T-helper 2 cell treated with Interferon-gamma antibody and Interleukin-4, amounts not matched to agents 100 ng/mL and 5 ng/mL, for 36 hours (primary cell): ENCODE results near the gene PARN. TPM values are rescaled to one million over a fixed set of nuclear protein-coding genes. Genes with fewer than 3 reads are reported as not detected.
"Not testable (repeated sequence)": the region's sequence is repeated elsewhere in the genome, so short reads cannot be mapped to it uniquely, and the experiment has no call there.

ENCODE experiments used
- intact Hi-C: fragments of 100-400 bp; cut with micrococcal nuclease; formaldehyde crosslinking; loops from one replicate; pipeline ENCODE4 v1.15.1; 2023
- total RNA-seq: library from RNA; stranded (reverse); gene quantifications from 2 replicates; pipeline ENCODE4 v1.2.3, GENCODE V29; 2022

PARN gene
- total RNA-seq, 1 donor from 2014 or later, result 47.2 TPM

DNA sequence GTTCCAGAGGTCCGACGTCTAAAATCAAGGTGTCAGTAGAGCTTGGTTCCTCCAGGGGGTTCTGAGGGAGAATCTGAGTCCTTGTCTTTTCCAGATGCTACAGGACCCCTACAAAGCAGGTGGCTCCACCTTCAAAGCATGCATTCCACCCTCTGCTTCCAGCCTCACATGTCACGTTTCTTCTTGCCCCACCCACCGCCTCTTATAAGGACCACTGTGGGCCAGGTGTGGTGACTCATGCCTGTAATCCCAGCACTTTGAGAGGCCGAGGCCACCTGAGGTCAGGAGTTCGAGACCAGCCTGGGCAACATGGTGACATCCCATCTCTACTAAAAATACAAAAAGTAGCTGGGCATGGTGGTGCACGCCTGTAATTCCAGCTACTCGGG, 227.1 kb downstream of the PARN start:
- intact Hi-C loops, result not testable (repeated sequence)

DNA sequence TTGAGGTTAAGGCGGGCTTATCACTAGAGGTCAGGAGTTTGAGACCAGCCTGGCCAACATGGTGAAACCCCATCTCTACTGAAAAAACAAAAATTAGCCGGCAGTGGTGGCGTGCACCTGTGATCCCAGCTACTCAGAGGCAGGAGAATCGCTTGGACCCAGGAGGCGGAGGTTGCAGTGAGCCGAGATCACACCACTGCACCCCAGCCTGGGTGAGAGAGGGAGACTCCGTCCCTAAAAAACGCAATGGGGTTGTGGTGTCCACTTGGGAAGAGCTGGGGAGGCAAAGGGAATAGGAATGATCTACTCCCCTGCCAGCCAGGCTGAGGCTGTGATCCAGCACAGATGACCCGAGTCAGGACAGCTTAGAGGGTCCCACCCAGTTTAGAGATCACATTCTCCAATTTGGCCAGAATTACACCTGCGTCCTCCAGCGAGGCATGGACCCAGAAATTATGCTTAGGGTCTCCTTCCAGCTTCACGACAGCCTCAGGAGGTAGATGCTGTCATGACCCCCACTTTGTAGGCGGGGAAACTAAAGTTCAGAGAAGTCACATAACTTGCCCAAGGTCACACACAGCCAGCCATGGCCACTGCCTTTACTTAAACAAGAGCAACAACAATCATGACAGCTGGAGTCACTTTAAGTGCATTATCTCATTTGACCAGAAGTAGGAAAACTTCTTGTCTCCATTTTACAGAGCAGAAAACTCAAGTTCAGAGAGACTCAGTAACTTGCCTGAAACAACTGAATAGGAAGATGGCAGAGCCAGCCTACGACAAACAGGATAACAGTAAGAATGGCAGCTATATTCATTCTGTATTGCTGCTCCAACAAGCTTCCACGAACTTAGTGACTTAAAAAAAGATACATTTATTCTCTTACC, 227.7 kb downstream of the PARN start:
- intact Hi-C loops, result not testable (repeated sequence)

DNA sequence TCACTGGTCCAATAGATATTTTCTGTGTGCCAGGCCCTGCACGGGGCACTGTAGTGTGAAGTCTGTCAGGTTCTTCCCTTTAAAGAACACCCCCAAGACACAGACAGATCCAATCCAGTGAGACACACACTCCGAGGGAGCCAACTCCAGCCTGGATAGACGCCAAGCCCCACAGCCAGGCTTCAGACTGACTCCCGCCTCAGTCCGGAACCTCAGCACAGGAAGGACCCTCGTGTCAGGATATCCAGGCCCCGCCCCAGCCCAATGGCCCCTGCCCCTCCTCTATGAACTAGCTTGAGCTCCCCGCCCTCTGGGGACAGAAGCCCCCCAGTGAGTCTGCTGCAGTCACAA, 228.4 kb downstream of the PARN start:
- intact Hi-C loops, result not testable (repeated sequence)

DNA sequence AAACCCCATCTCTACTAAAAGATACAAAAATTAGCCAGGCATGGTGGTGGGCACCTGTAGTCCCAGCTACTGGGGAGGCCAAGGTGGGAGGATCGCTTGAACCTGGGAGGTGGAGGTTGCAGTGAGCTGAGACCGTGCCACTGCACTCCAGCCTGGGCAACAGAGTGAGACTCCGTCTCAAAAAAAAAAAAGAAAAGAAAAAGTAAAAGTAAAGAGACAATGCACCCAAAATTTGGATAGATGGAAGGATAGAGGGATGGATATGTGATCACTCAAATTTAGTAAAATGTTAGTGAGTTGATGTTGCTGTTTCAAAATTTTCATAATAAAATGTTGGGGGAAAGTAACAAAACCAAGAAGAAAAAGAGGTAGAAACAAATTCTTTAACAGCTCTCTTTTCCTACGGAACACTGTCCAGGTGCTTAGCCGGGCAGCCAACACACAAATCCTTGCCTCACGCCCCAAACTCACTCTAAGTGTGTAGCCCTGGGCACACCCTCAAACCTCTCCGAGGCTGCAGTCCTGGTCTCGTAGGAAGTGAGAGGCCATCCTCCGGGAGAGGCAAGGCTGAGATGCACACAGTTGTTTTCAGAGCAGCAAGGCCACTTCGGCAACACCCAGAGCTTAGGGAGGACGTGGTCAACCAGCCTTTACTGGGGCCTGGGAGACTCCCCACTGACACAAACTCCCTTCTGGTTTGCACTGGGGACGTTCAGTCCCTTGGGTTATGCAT, 228.9 kb downstream of the PARN start:
- intact Hi-C loops, result not testable (repeated sequence)

DNA sequence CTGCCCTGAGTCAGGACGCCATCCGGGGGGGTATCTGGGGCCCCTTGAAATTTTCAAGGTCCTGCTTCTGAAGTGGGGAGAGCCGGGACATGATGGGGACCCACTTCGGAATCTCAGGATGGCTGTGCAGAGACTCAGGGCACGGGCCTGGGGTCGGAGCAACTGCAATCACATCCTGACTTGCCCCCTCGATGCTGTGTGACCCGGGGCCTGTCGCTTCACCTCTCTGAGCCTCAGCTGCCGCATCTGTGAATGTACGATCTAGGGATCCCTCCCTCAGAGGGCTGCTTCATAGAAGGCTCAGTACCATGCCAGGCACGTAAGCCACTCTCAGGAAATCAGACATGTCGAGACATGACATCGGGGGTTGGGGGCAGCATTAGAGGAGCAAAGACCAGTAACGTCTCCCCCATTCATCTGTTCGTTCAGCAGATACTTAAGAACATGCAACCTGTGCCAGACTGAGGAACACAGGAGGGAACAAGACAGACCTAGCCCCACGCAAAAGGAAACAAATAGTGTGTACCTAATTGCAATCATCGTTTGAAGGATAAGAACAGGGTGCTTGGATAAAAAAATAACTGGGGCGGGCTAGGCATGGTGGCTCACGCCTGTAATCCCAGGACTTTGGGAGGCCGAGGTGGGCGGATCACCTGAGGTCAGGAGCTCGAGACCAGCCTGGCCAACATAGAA, 229.6 kb downstream of the PARN start:
- intact Hi-C loops, result no loop called here

DNA sequence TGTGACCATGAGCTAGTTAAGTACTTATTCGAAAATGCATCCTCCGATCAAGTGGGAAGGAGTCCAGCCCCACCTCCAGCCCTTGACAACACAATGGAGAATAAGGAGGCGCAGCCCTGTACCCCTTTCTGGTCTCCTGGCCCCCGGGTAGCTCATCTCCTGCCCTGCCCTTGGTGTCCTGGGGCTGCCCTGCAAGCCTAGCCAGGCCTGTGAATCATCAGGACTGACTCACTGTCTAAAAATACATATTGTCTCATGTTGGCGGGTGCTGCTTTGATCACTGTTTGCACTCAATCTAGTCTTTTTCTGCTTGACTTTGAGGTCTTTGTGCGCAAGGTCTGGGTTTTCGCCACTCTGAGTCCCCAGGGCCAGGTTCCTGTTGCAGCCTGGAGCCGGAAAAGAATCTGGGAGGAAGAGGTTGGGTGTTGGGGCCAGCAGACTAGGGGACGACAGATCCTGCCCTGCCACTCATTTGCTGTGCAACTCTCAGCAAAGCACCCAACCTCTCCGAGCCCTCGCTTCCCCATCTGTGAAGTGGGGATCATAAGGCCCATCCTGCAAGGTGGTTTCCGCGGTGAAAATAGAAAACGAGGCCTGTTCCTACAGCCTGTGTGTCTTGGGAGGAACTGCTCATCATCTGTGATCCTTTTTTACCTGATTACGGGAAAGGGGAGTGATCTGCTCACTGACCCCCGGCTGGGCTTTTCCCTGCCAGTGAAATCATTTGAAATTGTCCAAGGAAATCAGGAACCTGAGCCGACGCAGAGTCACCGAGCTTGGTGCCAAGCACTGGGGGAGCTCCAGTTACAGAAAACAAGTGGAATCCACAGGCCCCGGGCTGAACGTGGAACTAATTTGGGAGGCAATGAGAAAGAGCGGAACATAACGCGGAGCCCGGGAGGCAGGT, 230.4 kb downstream of the PARN start:
- intact Hi-C loops, result no loop called here

DNA sequence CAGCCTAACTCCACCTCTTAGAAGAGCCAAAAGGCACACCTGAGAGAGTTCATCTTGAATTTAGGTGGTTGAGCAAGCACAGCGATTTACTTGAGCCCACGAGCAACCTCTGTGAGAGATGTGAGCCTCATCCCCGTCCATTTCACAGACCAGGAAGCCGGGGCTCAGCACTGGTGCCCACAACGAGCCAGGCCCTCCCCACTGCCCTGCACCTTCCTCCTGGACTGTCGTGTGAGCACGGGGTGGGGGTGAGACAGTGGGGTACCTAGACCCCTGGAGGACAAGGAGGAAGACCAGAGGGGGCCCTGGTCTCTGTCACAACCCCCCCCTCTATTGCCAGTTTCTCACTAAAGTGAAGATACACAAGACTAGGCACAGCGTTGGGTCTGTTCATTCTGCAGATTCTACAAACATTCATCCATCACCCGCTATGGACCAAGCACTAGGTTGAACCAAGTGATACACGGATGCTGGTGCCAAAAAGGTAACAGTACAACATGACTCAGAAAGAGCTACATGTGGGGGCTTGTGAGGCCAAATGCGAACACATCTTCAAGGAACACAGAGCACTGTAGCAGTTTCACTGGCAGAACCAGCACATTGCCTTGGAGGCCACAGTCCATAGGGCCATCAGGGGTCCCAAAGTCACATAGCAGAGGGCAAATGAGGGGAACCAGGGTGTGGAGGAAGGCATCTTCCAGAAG, 231.9 kb downstream of the PARN start:
- intact Hi-C loops, result no loop called here

DNA sequence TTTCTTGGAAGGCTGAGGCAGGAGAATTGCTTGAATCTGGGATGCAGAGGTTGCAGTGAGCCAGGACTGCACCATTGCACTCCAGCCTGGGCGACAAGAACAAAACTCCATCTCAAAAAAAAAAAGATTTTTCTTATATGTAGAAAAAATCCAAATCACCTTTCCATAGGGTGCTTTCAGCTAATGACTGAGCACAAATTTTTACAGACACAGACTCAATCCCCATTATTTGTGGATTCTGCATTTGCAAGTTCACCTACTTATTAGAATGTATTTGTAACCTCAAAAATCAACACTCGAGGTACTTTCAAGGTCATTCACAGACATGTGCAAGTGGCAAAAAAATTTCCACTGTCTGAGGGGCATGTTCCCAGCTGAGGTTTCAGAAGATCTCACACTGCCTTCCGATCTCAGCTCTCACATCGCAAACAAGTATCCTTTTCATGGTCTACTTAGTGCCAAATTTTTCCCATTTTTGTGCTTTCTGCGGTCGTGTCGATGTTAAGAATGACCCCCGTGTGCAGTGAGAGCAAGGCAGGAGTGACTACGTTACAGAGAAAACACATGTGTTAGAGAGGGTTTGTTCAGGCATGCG, 234.3 kb downstream of the PARN start:
- intact Hi-C loops, result not testable (repeated sequence)

DNA sequence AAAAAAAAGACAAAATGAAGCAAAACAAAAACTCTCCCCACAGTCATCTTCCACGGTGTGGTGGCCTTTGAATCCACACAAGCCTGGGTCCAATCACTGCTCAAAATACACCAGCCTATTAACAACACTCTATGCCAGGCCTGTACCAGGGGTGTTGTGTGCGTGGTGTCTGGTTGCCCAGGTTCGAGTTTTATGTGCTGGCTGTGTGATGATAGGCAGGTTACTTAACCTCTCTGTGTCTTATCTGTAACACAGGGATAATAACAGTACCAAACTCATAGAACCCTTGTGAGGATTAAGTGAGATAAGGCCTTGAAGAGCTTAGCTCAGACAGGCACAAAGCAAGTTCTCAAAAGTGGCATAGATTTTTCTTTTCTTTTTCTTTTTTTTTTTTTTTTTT, 235.2 kb downstream of the PARN start:
- intact Hi-C loops, result no loop called here

DNA sequence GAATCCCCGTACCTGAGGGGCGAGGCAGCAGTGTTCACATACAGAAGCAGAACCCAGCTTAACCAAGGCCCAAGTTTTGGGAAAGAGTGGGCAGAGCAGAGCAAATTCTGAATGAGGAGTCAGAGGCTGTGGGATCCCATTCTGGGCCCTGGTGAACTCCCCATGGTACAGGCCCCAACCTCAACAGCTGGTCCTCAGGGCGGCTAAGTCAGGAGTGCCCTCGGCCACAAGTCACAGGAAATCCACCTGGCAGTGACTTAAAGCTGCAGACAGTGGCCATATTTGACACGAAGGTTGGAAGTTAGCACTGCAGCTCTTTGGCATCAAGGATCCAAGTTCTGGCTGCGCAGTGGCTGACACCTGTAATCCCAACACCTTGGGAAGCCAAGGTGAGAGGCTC, 237.1 kb downstream of the PARN start:
- intact Hi-C loops, result no loop called here

DNA sequence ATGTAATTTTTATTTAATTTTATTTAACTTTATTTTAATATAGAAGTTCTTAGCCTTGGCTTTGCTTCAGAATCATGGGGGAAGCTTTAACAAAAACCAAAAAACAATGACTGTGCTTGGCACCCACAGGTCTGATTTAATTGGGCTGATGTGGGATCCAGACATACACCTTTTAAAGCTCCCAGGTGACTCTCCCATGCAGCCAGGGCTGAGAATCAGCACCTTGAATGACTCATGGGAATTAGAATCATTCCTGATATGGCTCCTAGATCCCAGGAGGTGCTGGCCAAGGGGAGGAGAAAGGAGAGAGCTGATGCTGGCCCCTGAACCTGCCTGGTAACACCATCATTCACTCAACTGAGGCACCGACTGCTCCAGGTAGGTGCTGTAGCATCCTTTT, 240.7 kb downstream of the PARN start:
- intact Hi-C loops, result no loop called here

DNA sequence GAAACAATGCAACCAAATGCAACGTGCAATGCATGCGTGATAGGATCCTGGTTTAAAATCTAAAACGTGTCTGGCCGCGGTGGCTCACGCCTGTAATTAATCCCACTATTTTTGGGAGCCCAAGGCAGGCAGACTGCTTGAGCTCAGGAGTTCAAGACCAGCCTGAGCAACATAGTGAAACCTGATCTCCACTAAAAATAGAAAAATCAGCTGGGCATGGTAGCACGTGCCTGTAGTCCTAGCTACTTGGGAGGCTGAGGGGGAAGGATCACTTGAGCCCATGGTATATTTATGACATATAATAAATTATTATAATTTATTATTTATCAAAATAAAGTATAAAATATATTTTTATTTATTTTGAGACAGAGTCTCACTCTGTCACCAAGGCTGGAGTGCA, 241.8 kb downstream of the PARN start:
- intact Hi-C loops, result no loop called here

DNA sequence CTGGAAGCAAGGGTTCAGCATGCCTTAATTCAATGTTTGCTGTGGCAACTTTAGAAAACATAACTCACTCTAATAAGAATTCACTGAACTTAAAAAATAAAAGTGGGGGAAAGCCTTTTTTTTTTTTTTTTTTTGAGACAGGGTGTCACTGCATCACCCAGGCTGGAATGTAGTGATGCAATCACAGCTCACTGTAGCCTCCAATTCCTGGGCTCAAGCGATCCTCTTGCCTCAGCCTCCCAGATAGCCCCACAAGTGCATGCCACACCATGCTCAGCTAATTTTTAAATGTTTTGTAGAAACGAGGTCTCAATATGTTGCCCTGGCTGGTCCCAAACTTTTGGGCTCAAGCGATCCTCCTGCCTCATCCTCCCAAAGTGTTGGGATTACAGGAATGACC, 243.9 kb downstream of the PARN start:
- intact Hi-C loops, result no loop called here

Other genes with a start within 250 kb of the PARN start
- gene BFAR, start 2.7 kb upstream of the PARN start, total RNA-seq, result 54.1 and 60.2 TPM in 2 replicates
- gene PLA2G10, start 64.0 kb upstream of the PARN start, total RNA-seq, result not detected in 2 replicates
- 2.5 and 2.9 TPM in 2 replicates for gene NPIPA3, start 73.2 kb upstream of the PARN start, total RNA-seq
- 5.8 and 7.7 TPM in 2 replicates for gene NPIPA2, start 112.3 kb upstream of the PARN start, total RNA-seq
- 60.7 and 65.0 TPM in 2 replicates for gene NOMO1, start 203.5 kb upstream of the PARN start, total RNA-seq